Loucy (cell line): ENCODE results near the gene STXBP2.

Experiments
- CTCF ChIP-seq: fragments of 200-600 bp; sonication (generic); conservative IDR thresholded peaks from 2 replicates; pipeline ENCODE4 v1.5.1; 2014; ENCODE audit warnings: mild to moderate bottlenecking, antibody characterized with exemption, low read length
- EZH2phosphoT487 ChIP-seq: fragments of 200-600 bp; IDR thresholded peaks from 2 replicates; pipeline ENCODE4 v1.6.1; 2018; ENCODE audit warnings: antibody characterized with exemption, mild to moderate bottlenecking, moderate library complexity, borderline replicate concordance

DNA sequence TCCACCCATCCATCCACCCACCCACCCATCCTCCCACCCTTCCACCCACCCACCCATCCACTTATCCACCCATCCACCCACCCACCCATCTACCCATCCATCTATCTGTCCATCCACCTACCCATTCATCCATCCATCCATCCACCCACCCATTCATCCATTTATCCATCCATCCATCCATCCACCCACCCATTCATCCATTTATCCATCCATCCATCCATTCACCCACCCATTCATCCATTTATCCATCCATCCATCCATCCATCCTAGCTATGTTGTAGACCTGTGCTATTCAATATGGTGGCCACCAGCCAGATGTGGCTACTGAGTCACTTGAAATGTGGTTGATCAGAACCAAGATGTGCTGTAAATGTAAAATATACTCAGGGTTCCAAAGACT, 36.2 kb upstream of the STXBP2 start:
- TF ChIP-seq CTCF: no peak
- TF ChIP-seq EZH2phosphoT487: no peak
